ENCODE results near the gene PMVK. TPM values are rescaled to one million over a fixed set of nuclear protein-coding genes. Genes with fewer than 3 reads are reported as not detected.

Gene PMVK
- polyA plus RNA-seq, 1 donor from 2014 or later: 21.1 TPM

DNA sequence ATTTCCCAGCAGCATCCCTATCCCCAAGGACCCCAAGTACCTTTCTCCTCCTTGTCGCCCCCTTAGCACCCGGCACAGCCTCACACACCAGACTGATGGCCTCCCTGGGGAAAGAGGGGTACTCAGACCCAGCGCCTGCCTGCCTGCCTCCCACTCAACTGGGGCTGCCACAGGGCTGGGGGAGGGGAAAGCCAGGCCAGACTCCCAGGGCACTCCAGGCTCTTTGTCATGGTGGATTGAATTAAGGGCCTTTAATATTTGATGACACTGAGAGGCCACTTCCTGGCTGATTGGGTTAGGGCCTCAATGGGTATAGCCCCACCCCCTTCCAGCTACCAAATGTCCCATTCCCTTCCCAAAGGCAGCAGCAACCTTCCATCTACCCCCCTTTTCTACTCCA, 32.2 kb upstream of the PMVK start:
- H3K9ac ChIP-seq (ENCODE audit: low read length): no peak overlapping the region
- H3F3A ChIP-seq (ENCODE audit: insufficient read depth, low read length, poor library complexity, severe bottlenecking): no peaks in the 10 kb centered on the region
- no peaks in the 10 kb centered on the region for H4K20me1 ChIP-seq (ENCODE audit: insufficient read depth)
- no peaks in the 10 kb centered on the region for H3K9me2 ChIP-seq (ENCODE audit: insufficient read depth, low read length)
- H3K27ac ChIP-seq (ENCODE audit: low read length): no peak overlapping the region
- H3K4me3 ChIP-seq (ENCODE audit: low read length): no peak overlapping the region
- no peaks in the 10 kb centered on the region for H3K27me3 ChIP-seq (ENCODE audit: insufficient read depth, low read depth, low read length)
- TF ChIP-seq SMC3 (conservative IDR thresholded peaks at IDR 0.05; ENCODE audit: poor library complexity) (no peak), EP300 (conservative IDR thresholded peaks at IDR 0.05; ENCODE audit: poor library complexity, severe bottlenecking) (no peak), REST (IDR thresholded peaks at IDR 0.05; ENCODE audit: borderline replicate concordance) (no peak), EZH2 (IDR thresholded peaks at IDR 0.05; ENCODE audit: borderline replicate concordance, insufficient read depth, low read length, poor library complexity, severe bottlenecking) (no peak), POLR2AphosphoS5 (IDR thresholded peaks at IDR 0.05) (no peak), MXI1 (conservative IDR thresholded peaks at IDR 0.05; ENCODE audit: poor library complexity, severe bottlenecking) (no peak), TAF1 (IDR thresholded peaks at IDR 0.05; ENCODE audit: low read depth) (no peak), CTCF (IDR thresholded peaks at IDR 0.05; ENCODE audit: poor library complexity, severe bottlenecking) (no peak), RAD21 (conservative IDR thresholded peaks at IDR 0.05) (no peak)
- H3K36me3 ChIP-seq (ENCODE audit: insufficient read depth, low read length): no peaks in the 10 kb centered on the region
- H3K79me2 ChIP-seq (replicated peaks; ENCODE audit: insufficient read depth, low read length): no peaks in the 10 kb centered on the region
- no peaks in the 10 kb centered on the region for H3K9me3 ChIP-seq (ENCODE audit: low read length)
- no peak overlapping the region for H3K4me2 ChIP-seq (ENCODE audit: low read length)
- H2AFZ ChIP-seq (ENCODE audit: low read depth, low read length): no peak overlapping the region

- H3K9ac ChIP-seq (ENCODE audit: low read length): no peak overlapping the region
- H3F3A ChIP-seq (ENCODE audit: insufficient read depth, low read length, poor library complexity, severe bottlenecking): no peaks in the 10 kb centered on the region
- H3K79me2 ChIP-seq (replicated peaks; ENCODE audit: insufficient read depth, low read length): peaks cover 8% of the 10 kb centered on the region
- TF ChIP-seq REST (IDR thresholded peaks at IDR 0.05; ENCODE audit: borderline replicate concordance) (no peak), EZH2 (IDR thresholded peaks at IDR 0.05; ENCODE audit: borderline replicate concordance, insufficient read depth, low read length, poor library complexity, severe bottlenecking) (no peak), RAD21 (conservative IDR thresholded peaks at IDR 0.05) (no peak), POLR2AphosphoS5 (IDR thresholded peaks at IDR 0.05) (no peak)
- H2AFZ ChIP-seq (ENCODE audit: low read depth, low read length): no peak overlapping the region
- no peaks in the 10 kb centered on the region for H3K9me2 ChIP-seq (ENCODE audit: insufficient read depth, low read length)
- no peaks in the 10 kb centered on the region for H4K20me1 ChIP-seq (ENCODE audit: insufficient read depth)
- H3K36me3 ChIP-seq (ENCODE audit: insufficient read depth, low read length): no peaks in the 10 kb centered on the region
- no peak overlapping the region for H3K4me3 ChIP-seq (ENCODE audit: low read length)
- no peak overlapping the region for H3K4me2 ChIP-seq (ENCODE audit: low read length)
- no peak overlapping the region for H3K27ac ChIP-seq (ENCODE audit: low read length)
- no peaks in the 10 kb centered on the region for H3K27me3 ChIP-seq (ENCODE audit: insufficient read depth, low read depth, low read length)
- no peaks in the 10 kb centered on the region for H3K9me3 ChIP-seq (ENCODE audit: low read length)
Observed at GRCh38 chr1:154967331-154967950, 30.9 kb upstream of the PMVK start.
